HG03575 (cell line): ENCODE data around the gene EEIG1.

Experiments used
- ATAC-seq: cut with Tn5 transposase; IDR thresholded peaks from one replicate; pipeline ENCODE4 v1.9.1; 2021; ENCODE audit not compliant: unreplicated experiment, insufficient number of reproducible peaks, low FRiP score; ENCODE audit errors: extremely low read depth

The EEIG1 gene

DNA sequence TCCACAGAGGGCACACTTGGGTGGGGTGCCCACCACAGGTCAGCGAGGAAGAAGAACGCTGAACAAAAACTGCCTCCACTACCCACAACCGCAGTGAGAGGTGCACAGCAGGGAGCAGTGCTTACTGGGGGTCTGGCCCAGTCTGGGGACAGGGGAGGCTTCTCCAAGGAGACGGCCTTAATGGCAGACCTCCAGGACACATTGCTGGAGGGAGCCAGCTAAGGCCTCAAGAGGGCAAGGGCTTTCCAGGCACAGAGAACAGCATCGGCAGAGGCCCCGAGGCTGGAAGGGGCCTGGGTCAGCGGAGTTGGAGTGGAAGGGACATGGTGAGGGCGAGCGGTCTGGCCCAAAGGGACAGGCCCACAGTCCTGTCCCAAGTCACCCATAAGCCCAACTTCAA, 34.8 kb downstream of the EEIG1 start:
- ATAC-seq: no peak

DNA sequence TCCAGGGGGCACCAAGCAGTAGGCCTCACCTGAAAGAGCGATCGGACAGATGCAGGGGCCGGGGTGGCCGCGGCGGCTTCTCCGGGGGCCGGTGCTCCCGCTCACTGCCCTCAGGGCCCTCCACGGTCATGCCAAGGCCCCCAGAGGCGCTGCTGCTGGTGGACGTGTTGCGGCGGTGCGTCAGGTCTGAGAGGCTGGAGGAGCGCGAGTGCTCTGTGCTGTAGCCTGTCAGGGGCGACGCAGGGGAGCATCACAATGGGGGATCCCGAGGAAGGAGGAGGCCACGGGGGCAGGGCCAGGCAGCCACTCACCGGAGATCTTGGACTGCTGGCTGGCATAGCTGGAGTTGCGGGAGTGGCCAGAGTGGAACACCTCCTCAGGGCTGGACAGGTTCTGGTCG, 35.5 kb downstream of the EEIG1 start:
- no peak for ATAC-seq

GRCh38 chr9:127944586-127945218, 36.1 kb downstream of the EEIG1 start:
- ATAC-seq: no peak

DNA sequence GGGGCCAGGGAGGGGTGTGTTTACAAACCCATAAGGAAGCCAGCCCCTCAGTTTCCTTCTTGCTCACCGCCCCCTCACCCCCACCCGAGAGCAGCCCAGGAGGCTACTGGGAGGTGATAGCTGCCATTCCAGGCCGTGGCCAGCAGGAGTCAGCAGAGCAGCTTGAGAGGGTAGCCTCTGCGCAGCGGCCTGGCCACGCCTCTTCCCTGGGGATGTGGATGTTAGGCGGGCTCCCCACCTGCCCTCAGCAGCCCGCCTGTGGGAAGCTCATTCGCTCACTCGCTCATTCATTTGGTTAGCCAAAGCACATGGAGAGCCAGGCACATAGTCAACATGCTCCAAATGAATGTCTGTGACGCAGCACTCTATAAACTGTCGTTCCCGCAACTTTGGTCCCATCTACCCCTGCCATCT, 37.1 kb downstream of the EEIG1 start:
- no peak for ATAC-seq

DNA sequence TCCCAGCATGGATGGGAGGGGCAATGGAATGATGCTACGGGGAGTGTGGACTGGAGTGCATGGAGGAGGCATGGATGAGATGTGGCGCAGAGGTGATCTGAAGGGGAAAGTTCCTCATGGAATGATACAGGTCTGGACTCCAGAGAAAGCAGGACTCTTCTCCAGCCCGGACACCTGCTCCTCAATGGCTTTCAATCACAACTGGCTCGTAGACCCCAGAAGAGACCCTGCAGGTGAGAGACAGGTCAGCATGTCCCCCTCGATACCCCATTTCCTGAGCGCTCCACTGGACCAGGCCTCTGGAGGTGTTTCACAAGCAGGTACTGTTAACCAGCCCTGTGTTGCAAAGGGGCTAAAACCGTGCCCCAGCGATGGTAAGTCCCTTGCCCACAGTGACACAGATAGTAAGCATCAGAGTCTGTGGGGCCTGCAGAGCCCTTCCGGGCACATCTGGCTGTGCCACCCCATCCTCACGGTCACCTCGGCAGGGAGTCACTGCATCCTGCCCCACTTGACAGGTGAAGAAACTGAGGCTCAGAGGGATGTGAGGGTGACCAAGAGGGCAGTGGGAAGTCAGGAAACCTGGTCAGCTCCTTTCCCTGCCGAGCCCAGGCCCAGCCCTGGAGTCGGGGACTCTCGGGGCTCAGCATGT, 37.7 kb downstream of the EEIG1 start:
- ATAC-seq: no peak

DNA sequence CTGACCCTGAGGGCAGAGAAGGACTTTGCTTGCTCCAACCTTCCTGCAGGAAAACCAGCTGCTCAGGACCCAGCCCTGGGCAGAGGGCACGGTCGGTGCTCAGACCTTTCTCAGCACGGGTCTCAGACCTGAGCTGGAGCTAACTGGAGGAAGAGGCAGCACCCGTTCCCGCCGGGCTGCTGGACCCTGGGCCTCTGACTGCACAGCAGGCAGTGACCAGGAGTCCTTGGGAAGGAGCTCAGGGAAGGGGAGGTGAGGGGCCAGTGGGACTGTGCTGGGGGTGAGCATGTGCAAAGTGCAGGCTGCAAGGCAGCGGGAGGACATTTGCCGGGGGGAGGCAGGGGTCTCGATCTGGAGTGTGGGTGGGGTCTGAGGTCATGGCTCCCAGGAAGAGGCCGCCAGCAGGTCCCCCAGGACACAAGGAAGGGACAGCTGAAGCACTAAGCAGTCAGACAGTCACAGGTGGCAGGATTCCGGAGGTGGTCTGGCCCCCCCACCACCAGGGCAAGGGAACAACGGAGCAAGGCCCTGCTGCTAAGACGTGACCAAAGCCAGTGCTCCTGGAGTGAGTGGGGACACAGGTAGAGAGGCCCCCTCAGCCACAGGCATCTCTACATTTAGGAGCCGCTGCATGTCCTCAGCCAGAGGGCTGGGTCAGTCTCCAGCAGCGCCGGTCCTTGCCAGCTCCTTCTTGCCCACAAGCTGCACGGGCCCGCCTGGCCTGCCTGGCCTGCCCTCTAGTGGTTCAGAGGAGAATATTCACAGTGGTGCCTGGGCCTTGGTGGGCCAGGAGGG, 38.4 kb downstream of the EEIG1 start:
- ATAC-seq: no peak

- no peak for ATAC-seq
Measured at GRCh38 chr9:127941961-127942215, 38.9 kb downstream of the EEIG1 start.

- ATAC-seq: no peak
Measured at GRCh38 chr9:127941062-127941960, 39.5 kb downstream of the EEIG1 start.

DNA sequence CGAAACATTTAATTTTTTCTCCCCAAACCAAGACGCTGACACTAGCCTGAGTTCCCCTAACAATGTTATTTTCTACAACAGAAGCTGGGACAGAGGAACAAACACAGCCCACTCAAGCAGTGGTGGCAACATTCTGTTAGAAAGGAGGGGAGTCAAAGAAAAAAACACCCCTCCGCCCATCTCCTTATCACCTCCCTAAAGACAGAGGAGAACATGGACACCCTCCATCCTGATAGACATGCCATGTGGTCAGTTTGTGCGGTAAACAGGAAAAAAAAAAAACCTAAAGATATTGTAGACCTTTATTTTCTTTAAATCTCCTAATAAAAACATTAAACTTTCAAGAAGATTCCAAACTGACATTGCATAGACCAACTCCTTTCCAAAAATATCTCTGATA, 40.2 kb downstream of the EEIG1 start:
- ATAC-seq: no peak

DNA sequence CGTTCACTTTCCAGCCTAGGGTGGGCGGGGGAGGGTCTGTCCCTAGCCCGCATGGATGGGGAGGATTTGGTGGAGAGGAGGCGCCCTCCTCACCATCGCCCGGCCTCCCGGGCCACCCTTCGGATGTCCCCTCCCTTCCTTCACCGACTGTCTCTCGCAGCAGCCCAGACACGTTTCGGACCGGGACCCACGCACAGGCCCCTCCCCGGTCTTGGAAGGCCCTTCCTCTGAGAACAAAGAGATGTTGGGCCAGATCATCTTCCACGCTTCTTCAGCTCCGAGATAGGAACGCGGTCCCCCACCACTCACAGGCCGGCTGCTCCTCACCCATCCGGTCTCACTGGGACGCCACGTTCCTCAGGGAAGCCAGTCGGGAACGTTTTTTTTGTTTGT, 42.5 kb downstream of the EEIG1 start:
- no peak for ATAC-seq

DNA sequence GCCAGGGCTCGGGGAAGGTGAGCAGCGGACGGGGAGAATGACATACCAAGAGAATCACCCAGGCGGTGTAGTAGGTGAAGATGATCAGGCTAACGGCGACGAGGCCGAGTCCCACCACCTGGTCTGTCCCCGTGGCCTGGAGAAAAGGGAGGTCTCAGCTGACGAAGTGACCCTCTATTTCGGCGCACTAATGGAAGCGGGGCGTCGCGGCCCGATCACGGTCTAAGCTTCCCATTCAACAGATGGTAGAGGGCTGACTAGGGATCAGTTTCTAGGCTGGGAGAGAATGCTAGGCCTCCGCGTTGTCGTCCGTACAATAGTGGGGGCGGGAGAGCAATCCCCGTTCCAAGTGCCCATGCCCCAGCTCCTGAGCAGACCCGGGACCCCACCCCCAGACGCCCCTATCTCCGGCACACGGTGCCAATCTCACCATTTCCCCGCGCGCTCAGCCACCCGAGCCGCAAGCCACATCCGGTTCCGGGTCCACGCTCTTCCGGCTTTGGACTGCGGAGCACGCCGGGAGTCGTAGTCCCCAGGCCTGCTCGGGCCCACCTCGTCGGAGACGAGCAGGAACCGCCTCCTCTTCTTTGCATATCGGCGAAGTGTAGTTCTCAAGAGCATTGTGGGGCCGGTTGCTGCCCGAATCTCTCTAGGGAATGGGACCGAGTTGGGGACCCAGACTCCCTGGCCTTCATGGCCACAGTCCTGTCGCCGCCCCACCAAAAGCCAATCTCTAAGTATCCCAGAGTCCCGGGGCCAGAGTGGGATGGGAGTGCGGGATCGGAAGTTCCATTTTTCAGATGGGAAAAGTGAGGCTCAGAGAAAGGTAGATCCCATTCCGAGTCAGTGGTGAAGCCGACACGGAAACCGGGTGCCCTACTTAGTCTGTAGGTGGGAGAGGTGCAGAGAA, 43.1 kb downstream of the EEIG1 start, which contains the start of gene DPM2:
TSS of gene DPM2 (minus strand) at position 467 of the 910 bp plus-strand sequence. CDS start at position 433, 34 bp downstream.
- no peak for ATAC-seq

- ATAC-seq: no peak
Measured at GRCh38 chr9:127937056-127937387, 43.8 kb downstream of the EEIG1 start.

- no peak for ATAC-seq
Measured at GRCh38 chr9:127936347-127936852, 44.4 kb downstream of the EEIG1 start.

DNA sequence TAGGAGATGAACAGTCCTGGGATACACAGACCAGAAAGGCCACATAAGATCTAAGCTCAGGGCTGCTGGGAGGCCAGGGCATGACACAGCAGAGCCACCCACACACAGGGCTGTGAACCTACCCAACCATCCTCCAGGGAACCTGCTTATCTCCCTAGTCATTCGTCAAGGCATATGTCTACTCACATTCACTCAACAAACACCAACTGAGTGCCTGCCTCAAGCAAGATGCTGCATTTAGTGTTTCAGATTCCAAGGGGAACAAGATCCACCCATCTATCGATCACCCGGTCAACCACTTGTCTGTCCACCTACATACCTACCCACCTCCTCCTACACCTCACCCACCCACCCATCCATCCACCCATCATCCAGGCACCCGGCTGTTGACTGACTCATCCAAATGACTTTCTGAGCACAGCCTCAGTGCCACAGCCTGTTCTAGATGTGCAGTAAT, 45.0 kb downstream of the EEIG1 start:
- ATAC-seq: no peak

GRCh38 chr9:127934986-127935385, 45.8 kb downstream of the EEIG1 start:
- no peak for ATAC-seq

GRCh38 chr9:127934248-127934647, 46.5 kb downstream of the EEIG1 start:
- no peak for ATAC-seq

DNA sequence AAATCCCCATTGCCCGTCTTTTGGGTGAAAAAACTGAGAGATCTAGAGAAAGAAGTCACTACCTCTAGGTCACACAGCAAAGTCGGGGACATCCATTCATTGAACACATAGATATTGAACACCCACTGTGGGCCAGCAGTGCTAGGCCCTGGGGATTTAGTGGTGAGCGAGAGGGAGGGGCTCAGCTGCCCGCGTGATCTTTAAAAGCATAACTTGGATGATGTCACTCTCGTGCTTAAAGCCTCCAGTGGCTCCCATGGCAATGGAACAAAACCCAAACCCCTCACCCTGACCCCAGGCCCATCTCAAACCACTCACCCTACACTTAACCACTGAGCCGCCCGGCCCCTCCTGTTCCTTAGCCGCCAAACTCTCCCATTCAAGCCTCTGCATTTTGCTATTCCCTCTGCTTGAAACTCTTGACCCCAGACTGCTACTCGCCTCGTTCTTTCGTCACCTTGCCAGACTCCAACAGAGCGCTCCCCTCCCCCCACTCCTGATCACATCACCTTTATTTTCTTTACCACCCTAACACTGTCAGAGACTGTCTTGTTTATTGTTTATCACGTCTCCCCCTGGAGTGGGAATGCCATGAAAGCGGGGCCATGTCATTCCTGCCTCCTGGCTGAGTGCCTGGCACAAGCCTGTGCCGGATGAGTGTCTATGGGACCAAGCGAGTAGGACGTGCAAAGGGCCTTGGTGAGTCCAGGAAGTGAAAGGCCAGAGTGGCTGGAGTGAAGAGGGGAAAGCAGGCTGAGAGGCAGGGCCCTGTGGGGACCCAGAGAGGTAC, 49.5 kb downstream of the EEIG1 start:
- ATAC-seq: no peak
